AG04449 (cell line): ENCODE measurements around the gene RPH3AL.
"Not testable (repeated sequence)": the region's sequence is repeated elsewhere in the genome, so short reads cannot be mapped to it uniquely, and the experiment has no call there.

Experiments
- CTCF ChIA-PET: fragments of 350-600 bp; formaldehyde crosslinking; extraction: SDS; loops from one replicate; lab custom pipeline; 2021; ENCODE audit warnings: antibody characterized with exemption; lab: Yijun Ruan, JAX
- POLR2A ChIA-PET: fragments of 400-600, 350-600 bp; formaldehyde crosslinking; extraction: SDS; loops from one replicate; lab custom pipeline; 2020; ENCODE audit warnings: antibody characterized with exemption, inconsistent platforms; lab: Yijun Ruan, JAX
- DNase-seq: peaks from one replicate; pipeline ENCODE4 v3.0.0-alpha.2; 2010; ENCODE audit warnings: low read depth, low spot score
- H3K4me3 ChIP-seq: 2 replicates; pipeline ENCODE4 v1.5.1; 2011; ENCODE audit warnings: low read depth, mild to moderate bottlenecking, control low read depth, low read length
- TF ChIP-seq, protein P1 (sequence below): IDR thresholded peaks from one replicate; pipeline ENCODE4 v1.5.1; 2011; ENCODE audit warnings: mild to moderate bottlenecking, moderate library complexity, low read length, control low read depth, inconsistent platforms; ENCODE audit not compliant: insufficient read depth; ENCODE audit errors: missing control alignments

The RPH3AL gene

DNA sequence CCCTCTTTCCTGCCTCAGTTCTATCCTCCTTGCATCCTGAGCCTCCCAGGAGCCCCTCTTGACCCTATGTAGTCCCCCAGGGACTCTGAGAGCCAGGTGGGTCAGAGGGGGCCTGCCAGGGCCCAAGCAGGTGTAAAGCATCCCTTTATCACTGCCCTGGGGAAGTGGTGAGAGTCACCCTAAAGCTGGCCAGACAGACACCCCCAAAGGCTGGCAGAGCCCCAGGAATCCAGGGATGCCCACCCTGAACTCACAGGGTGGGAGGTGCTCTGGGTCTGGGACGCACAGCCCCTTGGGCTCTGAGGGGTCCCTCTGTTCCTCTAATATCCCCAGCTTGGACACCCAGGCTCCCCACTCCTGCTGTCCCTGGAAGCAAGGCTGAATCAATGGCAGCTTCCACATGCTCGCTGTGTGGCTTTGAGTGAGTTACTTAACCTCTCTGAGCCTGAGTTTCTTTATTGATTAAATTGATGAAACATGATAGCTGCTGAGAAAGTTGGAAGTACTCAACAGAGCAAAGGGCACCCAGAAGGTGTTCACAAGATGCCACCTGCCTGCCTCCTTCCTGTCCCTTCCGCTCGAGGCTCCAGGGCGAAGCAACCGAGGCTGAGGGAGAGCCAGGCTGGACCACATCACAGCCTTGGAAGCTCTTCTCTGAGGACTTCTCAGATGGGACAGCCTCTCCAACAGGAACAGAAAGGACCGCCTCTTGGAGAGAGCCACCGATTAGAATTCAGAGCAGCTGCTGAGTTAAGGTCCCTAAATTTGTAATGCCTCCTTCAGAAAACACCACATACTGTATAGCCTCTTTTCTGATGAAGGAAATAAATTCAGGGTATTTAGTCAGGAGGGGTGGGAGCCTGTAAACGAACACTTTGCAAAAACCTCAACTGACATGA, 104.0 kb downstream of the RPH3AL start:
- DNase-seq = no peak
- TF ChIP-seq, protein P1, sequence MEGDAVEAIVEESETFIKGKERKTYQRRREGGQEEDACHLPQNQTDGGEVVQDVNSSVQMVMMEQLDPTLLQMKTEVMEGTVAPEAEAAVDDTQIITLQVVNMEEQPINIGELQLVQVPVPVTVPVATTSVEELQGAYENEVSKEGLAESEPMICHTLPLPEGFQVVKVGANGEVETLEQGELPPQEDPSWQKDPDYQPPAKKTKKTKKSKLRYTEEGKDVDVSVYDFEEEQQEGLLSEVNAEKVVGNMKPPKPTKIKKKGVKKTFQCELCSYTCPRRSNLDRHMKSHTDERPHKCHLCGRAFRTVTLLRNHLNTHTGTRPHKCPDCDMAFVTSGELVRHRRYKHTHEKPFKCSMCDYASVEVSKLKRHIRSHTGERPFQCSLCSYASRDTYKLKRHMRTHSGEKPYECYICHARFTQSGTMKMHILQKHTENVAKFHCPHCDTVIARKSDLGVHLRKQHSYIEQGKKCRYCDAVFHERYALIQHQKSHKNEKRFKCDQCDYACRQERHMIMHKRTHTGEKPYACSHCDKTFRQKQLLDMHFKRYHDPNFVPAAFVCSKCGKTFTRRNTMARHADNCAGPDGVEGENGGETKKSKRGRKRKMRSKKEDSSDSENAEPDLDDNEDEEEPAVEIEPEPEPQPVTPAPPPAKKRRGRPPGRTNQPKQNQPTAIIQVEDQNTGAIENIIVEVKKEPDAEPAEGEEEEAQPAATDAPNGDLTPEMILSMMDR = no peak
- ChIA-PET POLR2A (no interaction called here), CTCF (no interaction called here)
- H3K4me3 ChIP-seq = no peak overlapping the region

DNA sequence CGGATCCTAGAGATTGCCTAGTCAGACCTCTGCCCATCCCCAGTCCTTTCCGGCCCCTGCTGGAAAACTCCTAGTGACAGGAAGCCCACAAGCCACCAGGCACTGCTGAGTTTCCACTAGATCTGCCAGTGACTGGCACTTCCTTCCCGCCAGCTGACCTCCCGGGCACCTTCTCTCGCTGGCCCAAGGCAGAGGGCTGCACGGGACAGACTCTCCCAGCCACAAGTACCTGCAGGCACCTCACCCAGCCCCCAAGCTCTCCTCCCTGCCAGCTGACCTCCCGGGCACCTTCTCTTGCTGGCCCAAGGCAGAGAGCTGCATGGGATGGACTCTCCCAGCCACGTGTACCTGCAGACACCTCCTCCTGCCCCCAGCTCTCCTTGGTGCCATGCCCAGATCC, 104.8 kb downstream of the RPH3AL start:
- no peak overlapping the region for H3K4me3 ChIP-seq
- ChIA-PET CTCF (no interaction called here), POLR2A (no interaction called here)
- DNase-seq = no peak
- TF ChIP-seq, protein P1 = no peak

- POLR2A ChIA-PET = no interaction called here
- TF ChIP-seq, protein P1 = no peak
- CTCF ChIA-PET = no interaction called here
- no peak overlapping the region for H3K4me3 ChIP-seq
- no peak for DNase-seq
Observed at GRCh38 chr17:246851-247421, 105.7 kb downstream of the RPH3AL start.

GRCh38 chr17:246226-246625, 106.4 kb downstream of the RPH3AL start:
- TF ChIP-seq, protein P1 = no peak
- no peak overlapping the region for H3K4me3 ChIP-seq
- ChIA-PET CTCF (no interaction called here), POLR2A (no interaction called here)
- DNase-seq = no peak

DNA sequence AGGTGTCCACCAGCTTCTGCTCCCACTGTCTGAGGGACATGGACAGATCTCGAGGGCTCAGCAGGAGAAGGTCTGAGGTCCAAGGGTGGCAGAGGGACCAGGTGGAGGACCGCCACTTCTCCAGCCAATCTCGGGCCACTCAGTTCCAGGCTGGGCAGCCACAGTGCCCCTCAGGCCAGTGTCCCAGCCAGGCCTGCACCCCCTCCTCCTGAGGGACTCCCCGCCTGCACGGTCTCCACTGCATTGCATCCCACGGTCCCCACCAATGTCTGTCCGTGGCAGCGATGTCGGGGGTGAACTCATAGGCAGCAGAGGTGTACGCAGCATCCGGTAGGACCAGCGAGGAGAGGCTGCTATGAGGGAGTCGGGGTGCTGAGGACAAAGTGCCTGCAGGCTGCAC, 107.0 kb downstream of the RPH3AL start:
- DNase-seq = no peak
- H3K4me3 ChIP-seq = no peak overlapping the region
- POLR2A ChIA-PET = no interaction called here
- CTCF ChIA-PET = no interaction called here
- TF ChIP-seq, protein P1 = no peak

DNA sequence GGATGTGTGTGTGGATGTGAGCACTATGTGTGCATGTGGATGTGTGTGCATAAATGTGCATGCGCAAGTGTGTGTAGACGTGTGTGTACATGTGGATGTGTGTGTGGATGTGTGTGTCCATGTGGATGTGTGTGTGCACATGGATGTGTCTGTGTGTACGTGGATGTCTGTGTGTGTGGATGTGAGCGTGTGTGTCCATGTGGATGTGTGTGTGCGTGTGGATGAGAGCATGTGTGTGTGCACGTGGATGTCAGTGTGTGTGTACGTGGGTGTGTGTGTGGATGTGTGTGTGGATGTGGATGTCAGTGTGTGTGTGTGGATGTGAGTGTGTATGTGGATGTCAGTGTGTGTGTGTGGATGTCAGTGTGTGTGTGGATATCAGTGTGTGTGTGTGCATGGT, 107.6 kb downstream of the RPH3AL start:
- ChIA-PET POLR2A (no interaction called here), CTCF (no interaction called here)
- no peak overlapping the region for H3K4me3 ChIP-seq
- no peak for DNase-seq
- TF ChIP-seq, protein P1 = no peak

DNA sequence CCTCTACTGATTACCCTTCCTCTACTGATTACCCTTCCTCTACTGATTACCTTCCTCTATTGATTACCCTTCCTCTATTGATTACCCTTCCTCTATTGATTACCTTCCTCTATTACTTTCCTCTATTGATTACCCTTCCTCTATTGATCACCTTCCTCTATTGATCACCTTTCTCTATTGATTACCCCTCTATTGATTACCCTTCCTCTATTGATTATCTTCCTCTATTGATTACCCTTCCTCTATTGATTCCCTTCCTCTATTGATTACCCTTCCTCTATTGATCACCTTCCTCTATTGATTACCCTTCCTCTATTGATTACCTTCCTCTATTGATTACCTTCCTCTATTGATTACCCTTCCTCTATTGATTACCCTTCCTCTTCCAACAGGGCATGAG, 108.7 kb downstream of the RPH3AL start:
- POLR2A ChIA-PET, DNase-seq, CTCF ChIA-PET, H3K4me3 ChIP-seq: not testable (repeated sequence)
